ENCODE data around the gene HMCN1. TPM values are rescaled to one million over a fixed set of nuclear protein-coding genes. Genes with fewer than 3 reads are reported as not detected.

The HMCN1 gene
- total and polyA plus RNA-seq, 2 experiments from 2014 or later = 1.6 to 8.7 TPM

- H3K4me2 ChIP-seq = no peak overlapping the region
- H3K27me3 Mint-ChIP-seq (ENCODE audit: insufficient read depth, low read depth, poor library complexity) = peaks cover 1% of the 10 kb centered on the region
- no peak overlapping the region for H2AFZ ChIP-seq
- no peaks in the 10 kb centered on the region for H3F3A ChIP-seq (replicated peaks; ENCODE audit: low read depth)
- H3K4me3 Mint-ChIP-seq = no peak overlapping the region
- H3K9me2 ChIP-seq (ENCODE audit: insufficient read depth) = no peaks in the 10 kb centered on the region
- no peak overlapping the region for H3K27ac Mint-ChIP-seq
- no peaks in the 10 kb centered on the region for H3K36me3 Mint-ChIP-seq (ENCODE audit: low read depth)
- H4K20me1 ChIP-seq (replicated peaks; ENCODE audit: insufficient read depth) = no peaks in the 10 kb centered on the region
- TF ChIP-seq CREB1 (CRISPR knock-in tag; IDR thresholded peaks at IDR 0.05; ENCODE audit: low read depth) = no peak
- TF ChIP-seq JUNB (IDR thresholded peaks at IDR 0.05; ENCODE audit: unreplicated experiment) = no peak
- no peak for TF ChIP-seq ETS1 (IDR thresholded peaks at IDR 0.05)
- TF ChIP-seq POLR2AphosphoS5 (IDR thresholded peaks at IDR 0.05; ENCODE audit: low read depth) = no peak
- TF ChIP-seq CTCF (conservative IDR thresholded peaks at IDR 0.05; ENCODE audit: low read depth in 2 of 2) = no peak
- TF ChIP-seq ZNF462 (CRISPR knock-in tag; IDR thresholded peaks at IDR 0.05) = no peak
- no peak for TF ChIP-seq ZNF114 (CRISPR knock-in tag; IDR thresholded peaks at IDR 0.05)
- TF ChIP-seq ZNF331 (CRISPR knock-in tag; IDR thresholded peaks at IDR 0.05; ENCODE audit: low read depth) = no peak
- no peak for TF ChIP-seq REST (IDR thresholded peaks at IDR 0.05; ENCODE audit: unreplicated experiment)
- no peak for TF ChIP-seq EZH2phosphoT487 (IDR thresholded peaks at IDR 0.05; ENCODE audit: unreplicated experiment)
- TF ChIP-seq EZH2 (IDR thresholded peaks at IDR 0.05; ENCODE audit: low read depth, unreplicated experiment) = no peak
- no peak for TF ChIP-seq STAT1 (IDR thresholded peaks at IDR 0.05; ENCODE audit: unreplicated experiment)
- no peak for TF ChIP-seq NANOG (IDR thresholded peaks at IDR 0.05; ENCODE audit: borderline replicate concordance)
- DNase-seq (ENCODE audit: low spot score) (no peak), ATAC-seq (no peak)
- H3K4me3 ChIP-seq = no peak overlapping the region
- H3K4me1 ChIP-seq (ENCODE audit: insufficient read depth) = no peaks in the 10 kb centered on the region
- no peak overlapping the region for H3K27ac ChIP-seq (ENCODE audit: low read depth)
- H3K79me2 ChIP-seq (replicated peaks; ENCODE audit: insufficient read depth) = no peaks in the 10 kb centered on the region
- peaks cover 4% of the 10 kb centered on the region; the same call in 2 of the 3 replicates for H3K4me1 Mint-ChIP-seq
- H3K9me3 Mint-ChIP-seq = no peaks in the 10 kb centered on the region
- H3K27me3 ChIP-seq (ENCODE audit: insufficient read depth) = no peaks in the 10 kb centered on the region
- H3K36me3 ChIP-seq (ENCODE audit: insufficient read depth) = no peaks in the 10 kb centered on the region
These were observed 479.0 kb downstream of the HMCN1 start for GRCh38 chr1:186213225-186213607.
